Adrenal gland (tissue), 5 donors: Measurements from ENCODE around the gene FOXD4.
"Not testable (repeated sequence)": the region's sequence is repeated elsewhere in the genome, so short reads cannot be mapped to it uniquely, and the experiment has no call there.

Source experiments
- POLR2A ChIP-seq, 2 donors: fragments of 450-650 bp; IDR thresholded peaks; one replicate each; pipeline ENCODE4 v1.6.1; 2017; ENCODE audit warnings: antibody characterized with exemption in 2 of 2, mild to moderate bottlenecking in 2 of 2, moderate library complexity in 1 of 2
- TF ChIP-seq, protein P1 (sequence below), 6 experiments: fragments of 450-650 bp in 4 of 6; fragments of 200-600 bp in 2 of 6; sonication (generic) in 1 of 6; IDR thresholded peaks; 1 replicate in 5 of 6; 2 replicates in 1 of 6; pipeline versions ENCODE4 v1.5.1 to v1.8.0; 2016 to 2021; ENCODE audit warnings: antibody characterized with exemption in 6 of 6, mild to moderate bottlenecking in 2 of 6, moderate library complexity in 1 of 6
- donor health status: DM: no; HTN: no; CAD: no.

GRCh38 chr9:116239-117077 lies 1.8 kb downstream of the FOXD4 start:
- TF ChIP-seq, protein P1, sequence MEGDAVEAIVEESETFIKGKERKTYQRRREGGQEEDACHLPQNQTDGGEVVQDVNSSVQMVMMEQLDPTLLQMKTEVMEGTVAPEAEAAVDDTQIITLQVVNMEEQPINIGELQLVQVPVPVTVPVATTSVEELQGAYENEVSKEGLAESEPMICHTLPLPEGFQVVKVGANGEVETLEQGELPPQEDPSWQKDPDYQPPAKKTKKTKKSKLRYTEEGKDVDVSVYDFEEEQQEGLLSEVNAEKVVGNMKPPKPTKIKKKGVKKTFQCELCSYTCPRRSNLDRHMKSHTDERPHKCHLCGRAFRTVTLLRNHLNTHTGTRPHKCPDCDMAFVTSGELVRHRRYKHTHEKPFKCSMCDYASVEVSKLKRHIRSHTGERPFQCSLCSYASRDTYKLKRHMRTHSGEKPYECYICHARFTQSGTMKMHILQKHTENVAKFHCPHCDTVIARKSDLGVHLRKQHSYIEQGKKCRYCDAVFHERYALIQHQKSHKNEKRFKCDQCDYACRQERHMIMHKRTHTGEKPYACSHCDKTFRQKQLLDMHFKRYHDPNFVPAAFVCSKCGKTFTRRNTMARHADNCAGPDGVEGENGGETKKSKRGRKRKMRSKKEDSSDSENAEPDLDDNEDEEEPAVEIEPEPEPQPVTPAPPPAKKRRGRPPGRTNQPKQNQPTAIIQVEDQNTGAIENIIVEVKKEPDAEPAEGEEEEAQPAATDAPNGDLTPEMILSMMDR (IDR thresholded peaks at IDR 0.05) = not testable (repeated sequence)
- TF ChIP-seq POLR2A (IDR thresholded peaks at IDR 0.05) = not testable (repeated sequence)
